GM21360 (cell line): ENCODE data around the gene ZBTB43.

Experiments used
- ATAC-seq: cut with Tn5 transposase; IDR thresholded peaks from one replicate; pipeline ENCODE4 v1.9.1; 2021; ENCODE audit warnings: mild to moderate bottlenecking, moderate library complexity; ENCODE audit not compliant: unreplicated experiment

The ZBTB43 gene

DNA sequence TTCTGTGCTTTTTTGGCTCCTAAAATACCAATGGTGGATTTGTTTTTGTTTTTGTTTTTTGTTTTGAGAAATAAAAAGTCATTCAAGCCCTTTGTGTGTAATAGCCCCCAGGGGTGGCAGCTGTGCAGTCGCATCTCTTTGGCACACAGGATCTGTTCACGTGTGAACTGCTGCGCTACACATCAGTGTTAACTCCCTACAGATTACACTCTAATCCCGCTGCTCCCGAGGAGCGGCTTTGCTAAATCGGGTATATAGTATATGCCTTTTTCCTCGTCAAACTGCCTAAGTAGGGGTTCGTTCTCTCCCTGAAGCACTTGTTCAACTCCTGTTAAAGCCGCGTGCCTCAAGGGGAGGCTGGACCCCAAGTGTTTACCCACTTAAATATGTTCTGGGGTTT, 77.9 kb downstream of the ZBTB43 start:
- no peak for ATAC-seq

DNA sequence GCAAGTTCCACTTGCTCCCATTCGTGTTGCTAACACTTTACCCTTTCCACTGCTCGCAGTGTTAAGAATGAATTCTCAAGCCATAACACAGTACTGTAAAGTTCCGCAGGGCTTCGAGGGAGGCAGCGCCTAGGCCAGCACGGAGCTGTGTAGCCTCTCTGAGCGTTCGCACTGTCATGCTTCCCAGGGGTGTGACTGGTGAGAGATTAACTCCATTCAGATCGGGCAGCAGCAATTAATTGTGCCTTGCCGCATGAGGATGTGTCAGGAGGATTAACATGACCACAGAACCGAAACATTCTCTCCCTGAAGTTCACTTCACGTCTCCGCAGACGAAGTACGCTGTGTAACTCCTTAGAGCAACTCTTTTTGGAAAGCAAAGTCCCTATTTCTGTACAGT, 78.8 kb downstream of the ZBTB43 start:
- no peak for ATAC-seq

DNA sequence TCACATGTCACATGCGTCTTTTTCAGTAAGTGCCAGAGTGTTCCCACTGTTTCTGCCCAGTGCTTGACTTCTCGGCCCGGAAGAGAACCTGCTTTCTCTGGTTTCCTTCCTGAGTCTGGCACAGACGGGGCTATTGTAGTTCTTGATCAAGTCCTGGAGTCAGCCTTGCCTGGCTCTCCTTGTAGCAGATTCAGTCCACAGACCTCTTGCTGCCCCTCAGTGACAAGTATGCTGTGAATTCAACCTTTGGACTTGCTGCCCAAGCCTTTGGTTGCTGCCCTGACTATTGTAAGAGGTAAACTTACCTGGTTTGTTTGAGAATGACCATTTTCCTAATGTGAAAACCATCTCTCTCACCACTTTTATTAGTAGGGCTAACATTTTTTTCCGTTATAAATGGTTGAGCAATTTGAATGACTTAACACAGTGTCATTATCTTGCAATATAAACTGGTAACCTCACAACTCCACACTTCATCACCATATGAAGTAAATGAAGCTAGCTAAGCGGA, 80.3 kb downstream of the ZBTB43 start:
- no peak for ATAC-seq

- no peak for ATAC-seq
Measured at GRCh38 chr9:126886034-126886822, 81.4 kb downstream of the ZBTB43 start.

DNA sequence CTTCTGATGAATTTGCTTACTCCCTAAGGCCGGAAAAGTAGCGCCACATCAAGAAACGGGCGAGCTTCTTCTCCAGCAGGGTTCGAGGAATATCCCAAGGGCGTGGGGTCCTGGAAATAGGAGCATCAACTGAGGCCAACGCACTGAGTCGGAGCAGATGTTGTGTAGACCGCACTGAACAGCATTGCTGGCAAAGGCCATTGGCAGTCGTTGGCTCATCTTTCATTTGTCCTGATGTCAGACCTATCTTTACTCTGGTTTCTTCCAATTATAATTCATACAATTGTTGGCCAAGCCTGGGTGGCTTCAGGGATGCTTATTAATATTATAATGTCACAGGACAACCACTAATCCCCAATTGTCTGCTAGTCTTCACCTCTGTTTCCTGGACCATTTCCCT, 82.1 kb downstream of the ZBTB43 start:
- ATAC-seq, result no peak
